Mucosa of rectum (tissue), 2 donors: ENCODE results near the gene SH3D19.
"Not testable (repeated sequence)": the region's sequence is repeated elsewhere in the genome, so short reads cannot be mapped to it uniquely, and the experiment has no call there.

Experiments
- H3K27ac ChIP-seq, 2 donors: one replicate each; pipeline ENCODE4 v1.7.0; 2013; ENCODE audit warnings: inconsistent platforms in 2 of 2, low read depth in 2 of 2, low read length in 2 of 2
- H3K27me3 ChIP-seq, 2 donors: one replicate each; pipeline ENCODE4 v1.7.0; 2013; ENCODE audit warnings: low read length in 2 of 2; ENCODE audit not compliant: control insufficient read depth in 2 of 2, insufficient read depth in 2 of 2
- H3K36me3 ChIP-seq, 2 donors: one replicate each; pipeline ENCODE4 v1.7.0; 2013; ENCODE audit warnings: low read length in 2 of 2; ENCODE audit not compliant: control insufficient read depth in 2 of 2, insufficient read depth in 2 of 2
- H3K4me1 ChIP-seq, 2 donors: one replicate each; pipeline ENCODE4 v1.7.0; 2013; ENCODE audit warnings: low read length in 2 of 2, mild to moderate bottlenecking in 1 of 2; ENCODE audit not compliant: control insufficient read depth in 2 of 2, insufficient read depth in 2 of 2
- H3K4me3 ChIP-seq, 2 donors: one replicate each; pipeline ENCODE4 v1.7.0; 2013; ENCODE audit warnings: low read length in 2 of 2
- H3K9ac ChIP-seq, 2 donors: one replicate each; pipeline ENCODE4 v1.7.0; 2013; ENCODE audit warnings: low read length in 2 of 2, low read depth in 1 of 2, mild to moderate bottlenecking in 1 of 2
- H3K9me3 ChIP-seq, 2 donors: one replicate each; pipeline ENCODE4 v1.7.0; 2013; ENCODE audit warnings: low read length in 2 of 2; ENCODE audit not compliant: control insufficient read depth in 2 of 2
- donor health status: healthy.
- donor health status: Normal muscosa, but diverticular disease.

Gene SH3D19

GRCh38 chr4:151256134-151256533, 69.3 kb downstream of the SH3D19 start:
- Histone ChIP-seq H3K36me3 (peaks cover 0 to 2% of the 10 kb centered on the region in 2 donors), H3K4me1 (no peaks in the 10 kb centered on the region), H3K9ac (no peak overlapping the region), H3K4me3 (no peak overlapping the region), H3K9me3 (no peaks in the 10 kb centered on the region), H3K27me3 (no peaks in the 10 kb centered on the region), H3K27ac (no peak overlapping the region)

DNA sequence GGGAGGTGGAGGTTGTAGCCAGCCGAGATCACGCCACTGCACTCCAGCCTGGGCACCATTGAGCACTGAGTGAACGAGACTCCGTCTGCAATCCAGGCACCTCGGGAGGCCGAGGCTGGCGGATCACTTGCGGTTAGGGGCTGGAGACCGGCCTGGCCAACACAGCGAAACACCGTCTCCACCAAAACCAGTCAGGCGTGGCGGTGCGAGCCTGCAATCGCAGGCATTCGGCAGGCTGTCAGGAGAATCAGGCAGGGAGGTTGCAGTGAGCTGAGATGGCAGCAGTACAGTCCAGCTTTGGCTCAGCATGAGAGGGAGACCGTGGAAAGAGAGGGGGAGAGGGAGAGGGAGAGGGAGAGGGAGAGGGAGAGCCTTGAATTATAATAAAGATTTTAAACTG, 69.7 kb downstream of the SH3D19 start:
- not testable (repeated sequence) for H3K27me3 ChIP-seq, H3K27ac ChIP-seq, H3K9ac ChIP-seq, H3K9me3 ChIP-seq, H3K4me1 ChIP-seq, H3K36me3 ChIP-seq, H3K4me3 ChIP-seq

DNA sequence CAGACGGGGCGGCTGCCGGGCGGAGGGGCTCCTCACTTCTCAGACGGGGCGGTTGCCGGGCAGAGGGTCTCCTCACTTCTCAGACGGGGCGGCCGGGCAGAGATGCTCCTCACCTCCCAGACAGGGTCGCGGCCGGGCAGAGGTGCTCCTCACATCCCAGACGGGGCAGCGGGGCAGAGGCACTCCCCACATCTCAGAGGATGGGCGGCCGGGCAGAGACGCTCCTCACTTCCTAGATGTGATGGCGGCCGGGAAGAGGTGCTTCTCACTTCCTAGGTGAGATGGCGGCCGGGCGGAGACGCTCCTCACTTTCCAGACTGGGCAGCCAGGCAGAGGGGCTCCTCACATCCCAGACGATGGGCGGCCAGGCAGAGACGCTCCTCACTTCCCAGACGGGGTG, 70.2 kb downstream of the SH3D19 start:
- not testable (repeated sequence) for H3K27ac ChIP-seq, H3K4me1 ChIP-seq, H3K27me3 ChIP-seq, H3K9me3 ChIP-seq, H3K9ac ChIP-seq, H3K36me3 ChIP-seq, H3K4me3 ChIP-seq

DNA sequence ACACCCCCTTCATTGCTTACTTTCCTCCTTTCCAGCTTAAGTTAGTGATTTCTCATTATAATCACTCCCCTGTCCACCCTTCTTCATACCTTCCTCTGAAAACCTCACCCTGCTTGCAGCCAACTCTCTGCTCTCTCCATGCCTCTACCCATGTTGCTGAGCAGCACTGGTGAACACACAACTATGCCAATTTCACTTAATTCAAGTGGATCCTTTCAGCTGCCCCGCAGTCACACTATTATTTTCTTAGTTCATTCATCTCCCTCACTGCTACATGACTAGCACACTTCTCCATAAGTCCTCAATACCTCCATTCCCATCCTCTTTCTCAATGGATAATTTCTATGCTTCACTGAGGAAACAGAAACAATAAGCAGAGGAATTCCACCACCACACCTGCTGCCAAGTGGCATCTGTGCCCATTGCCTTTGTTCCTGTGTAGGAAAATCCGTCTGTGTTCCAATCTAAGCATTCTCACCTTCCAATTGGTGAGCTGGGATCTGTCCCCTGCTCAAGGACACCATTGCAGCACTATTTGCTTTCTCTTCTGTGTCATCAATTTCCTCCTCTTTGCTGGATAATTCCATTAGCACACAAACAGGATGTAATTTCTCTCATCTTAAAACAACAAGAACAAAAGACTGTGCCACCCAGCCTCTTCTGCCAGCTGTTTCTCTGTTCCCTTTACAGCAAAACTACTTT, 73.7 kb downstream of the SH3D19 start:
- Histone ChIP-seq H3K27me3 (no peaks in the 10 kb centered on the region), H3K9me3 (no peaks in the 10 kb centered on the region), H3K36me3 (no peaks in the 10 kb centered on the region), H3K4me1 (no peaks in the 10 kb centered on the region), H3K4me3 (no peak overlapping the region), H3K9ac (no peak overlapping the region), H3K27ac (no peak overlapping the region)

DNA sequence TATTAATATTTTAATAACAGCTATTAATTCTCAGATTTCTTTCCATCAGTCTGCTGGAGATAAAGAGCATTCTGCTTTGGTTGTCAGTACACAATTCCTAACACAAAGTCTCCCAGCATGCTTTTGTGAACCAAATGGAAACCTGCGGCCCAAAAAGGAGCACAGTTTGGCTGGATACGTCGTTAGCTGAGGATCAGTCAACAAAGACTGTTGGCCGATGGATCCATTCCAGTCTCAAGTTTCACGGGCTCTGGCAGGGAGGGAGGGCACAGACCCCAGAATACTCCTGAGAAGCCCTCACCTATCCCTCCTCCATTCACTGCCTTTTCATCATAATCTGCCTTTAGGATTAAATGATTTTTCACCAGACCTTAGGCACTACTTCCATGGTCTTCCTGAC, 74.7 kb downstream of the SH3D19 start:
- no peaks in the 10 kb centered on the region for H3K36me3 ChIP-seq
- H3K4me1 ChIP-seq, result no peaks in the 10 kb centered on the region
- H3K27ac ChIP-seq, result no peak overlapping the region
- H3K9ac ChIP-seq, result no peak overlapping the region
- H3K9me3 ChIP-seq, result no peaks in the 10 kb centered on the region
- no peak overlapping the region for H3K4me3 ChIP-seq
- no peaks in the 10 kb centered on the region for H3K27me3 ChIP-seq

- H3K9ac ChIP-seq, result no peak overlapping the region
- H3K27ac ChIP-seq, result no peak overlapping the region
- H3K4me1 ChIP-seq, result no peaks in the 10 kb centered on the region
Observed at GRCh38 chr4:151248519-151248918, 76.9 kb downstream of the SH3D19 start.

DNA sequence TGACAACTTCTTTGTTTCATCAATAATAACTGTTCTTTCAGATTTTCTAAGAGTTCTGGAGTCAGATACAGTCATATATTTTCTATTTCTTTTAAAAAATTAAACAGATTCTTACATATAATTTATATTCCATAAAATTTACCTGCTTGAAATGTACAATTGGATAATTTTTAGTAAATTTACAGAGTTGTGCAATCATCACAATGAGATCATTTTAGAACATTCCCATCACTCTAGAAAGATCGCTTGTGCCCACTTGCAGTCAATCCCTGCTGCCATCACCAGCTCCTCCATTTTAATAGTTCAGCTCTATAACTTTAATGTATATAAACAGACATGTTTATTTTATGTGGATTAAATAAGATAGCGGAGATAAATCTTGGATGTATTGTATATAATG, 78.0 kb downstream of the SH3D19 start:
- Histone ChIP-seq H3K9me3 (no peaks in the 10 kb centered on the region), H3K4me1 (no peaks in the 10 kb centered on the region), H3K9ac (no peak overlapping the region), H3K27ac (no peak overlapping the region), H3K36me3 (no peaks in the 10 kb centered on the region), H3K4me3 (no peak overlapping the region), H3K27me3 (no peaks in the 10 kb centered on the region)

More at GRCh38 chr4:151248519-151248918, 76.9 kb downstream of the SH3D19 start:
- Histone ChIP-seq H3K27me3 (no peaks in the 10 kb centered on the region), H3K4me3 (no peak overlapping the region), H3K36me3 (no peaks in the 10 kb centered on the region), H3K9me3 (no peaks in the 10 kb centered on the region)

GRCh38 chr4:151246742-151247141, 78.7 kb downstream of the SH3D19 start:
- Histone ChIP-seq H3K27me3 (no peaks in the 10 kb centered on the region), H3K27ac (no peak overlapping the region), H3K4me3 (no peak overlapping the region), H3K4me1 (no peaks in the 10 kb centered on the region), H3K36me3 (no peaks in the 10 kb centered on the region), H3K9me3 (no peaks in the 10 kb centered on the region), H3K9ac (no peak overlapping the region)

DNA sequence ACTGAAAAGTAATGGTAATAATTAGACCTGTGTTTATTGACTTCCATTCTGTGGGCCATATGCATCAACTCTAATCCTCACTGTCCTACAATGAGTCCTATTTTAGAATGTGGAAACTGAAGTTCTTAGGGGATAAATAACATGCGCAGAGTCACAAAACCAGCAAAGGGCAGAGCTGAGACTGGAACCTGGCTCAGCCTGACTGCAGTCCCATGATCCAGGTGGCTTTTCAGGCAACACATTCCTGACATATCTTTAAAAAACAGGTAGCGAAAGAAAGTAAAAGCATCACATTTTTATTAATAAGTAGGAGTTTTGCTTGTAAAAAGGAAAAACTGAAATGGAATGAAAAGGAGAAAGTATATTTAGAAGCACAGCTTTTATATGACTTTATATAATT, 83.1 kb downstream of the SH3D19 start:
- Histone ChIP-seq H3K9me3 (no peaks in the 10 kb centered on the region), H3K27ac (no peak overlapping the region), H3K27me3 (no peaks in the 10 kb centered on the region), H3K4me1 (no peaks in the 10 kb centered on the region), H3K36me3 (no peaks in the 10 kb centered on the region), H3K4me3 (no peak overlapping the region), H3K9ac (no peak overlapping the region)

DNA sequence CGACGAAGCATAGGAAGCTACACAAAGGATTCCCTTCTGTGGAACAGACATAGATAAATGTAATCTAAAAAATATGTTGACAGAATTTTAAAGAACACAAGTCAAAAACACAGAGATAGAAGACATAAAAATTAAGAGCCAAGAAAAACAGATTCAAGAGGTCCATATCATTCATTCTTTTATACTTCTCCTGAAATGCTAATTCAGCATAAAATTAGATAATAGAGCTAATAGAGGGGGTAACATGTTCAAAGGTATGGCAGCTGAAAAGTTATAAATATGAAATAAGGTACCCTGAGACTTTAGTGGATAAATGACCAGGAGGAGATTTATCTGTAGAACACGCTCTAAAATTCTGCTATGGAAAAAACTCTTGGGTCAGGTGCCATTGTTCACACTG, 85.8 kb downstream of the SH3D19 start:
- no peaks in the 10 kb centered on the region for H3K9me3 ChIP-seq
- no peak overlapping the region for H3K4me3 ChIP-seq
- H3K9ac ChIP-seq, result no peak overlapping the region
- H3K36me3 ChIP-seq, result no peaks in the 10 kb centered on the region
- no peaks in the 10 kb centered on the region for H3K4me1 ChIP-seq
- H3K27me3 ChIP-seq, result no peaks in the 10 kb centered on the region
- no peak overlapping the region for H3K27ac ChIP-seq

GRCh38 chr4:151238477-151238876, 86.9 kb downstream of the SH3D19 start:
- Histone ChIP-seq H3K9ac (no peak overlapping the region), H3K9me3 (no peaks in the 10 kb centered on the region), H3K36me3 (no peaks in the 10 kb centered on the region), H3K4me1 (no peaks in the 10 kb centered on the region), H3K4me3 (no peak overlapping the region), H3K27ac (no peak overlapping the region), H3K27me3 (no peaks in the 10 kb centered on the region)
